GM23248 (cell line): Measurements from ENCODE around the gene CTDP1.

Experiments
- EZH2 ChIP-seq: fragments of 200-600 bp; sonication (generic); IDR thresholded peaks from 2 replicates; pipeline ENCODE4 v1.6.1; 2018; ENCODE audit warnings: antibody characterized with exemption, mild to moderate bottlenecking; ENCODE audit not compliant: insufficient read depth, poor library complexity, severe bottlenecking
- EZH2phosphoT487 ChIP-seq: fragments of 200-600 bp; sonication (generic); IDR thresholded peaks from 2 replicates; pipeline ENCODE4 v1.6.1; 2018; ENCODE audit warnings: antibody characterized with exemption, moderate library complexity, mild to moderate bottlenecking, low read depth; ENCODE audit not compliant: insufficient read depth

DNA sequence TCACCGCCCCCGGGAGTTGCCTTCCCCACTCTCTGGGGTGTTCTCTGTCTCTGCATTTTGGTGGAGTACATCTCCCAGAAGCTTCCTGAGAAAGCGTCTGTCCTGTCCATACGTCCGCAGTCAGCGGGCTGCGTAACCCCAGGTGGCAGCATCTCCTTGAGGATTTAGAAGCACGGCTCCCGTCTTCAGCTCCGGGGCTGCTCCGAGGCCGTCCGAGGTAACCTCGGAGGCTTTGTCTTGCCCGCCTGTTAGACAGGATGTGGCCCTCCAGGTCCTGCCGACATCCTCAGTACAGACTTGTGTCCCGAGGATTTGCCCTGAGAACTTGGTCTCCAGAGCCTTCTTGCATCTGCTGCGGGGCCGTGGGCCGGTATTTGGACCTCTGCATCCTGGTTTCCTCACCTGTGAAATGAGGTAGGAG lies 58.4 kb downstream of the CTDP1 start:
- no peak for TF ChIP-seq EZH2
- TF ChIP-seq EZH2phosphoT487 = no peak
